Measurements from ENCODE around the gene ACTL6B. TPM values are rescaled to one million over a fixed set of nuclear protein-coding genes. Genes with fewer than 3 reads are reported as not detected.

ACTL6B gene
- total RNA-seq, 2 experiments from 2014 or later = not detected

DNA sequence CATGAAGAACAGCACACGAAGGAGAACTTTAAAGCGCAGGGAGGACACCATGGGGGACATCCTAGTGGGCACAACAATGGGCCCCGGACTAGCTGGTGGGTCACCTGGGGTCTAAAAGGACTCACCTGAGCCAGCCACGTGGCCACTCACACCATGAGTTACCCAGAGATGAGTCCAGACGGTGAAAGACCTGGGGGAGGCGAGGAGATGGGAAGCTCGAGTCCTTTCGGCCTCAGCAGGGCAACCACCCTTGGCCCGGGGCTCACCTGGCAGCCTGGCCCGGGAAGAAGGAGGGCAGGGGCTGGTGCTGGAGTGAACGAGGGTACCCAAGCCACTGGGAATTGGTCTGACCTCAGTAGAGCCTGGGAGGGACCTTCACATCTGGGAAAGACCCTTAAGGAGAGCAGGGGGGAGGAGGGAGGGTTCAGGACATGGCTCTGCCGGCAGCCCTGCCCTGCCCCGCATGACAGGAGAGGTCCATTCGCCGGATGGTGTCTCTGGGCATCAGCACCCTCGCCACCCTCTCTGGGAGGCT is 32.1 kb upstream of the ACTL6B start:
- no peak overlapping the region for H3K4me3 ChIP-seq (ENCODE audit: low read depth, low read length, poor library complexity, severe bottlenecking)
- peaks cover 42% of the 10 kb centered on the region for H3K79me2 ChIP-seq (ENCODE audit: insufficient read depth, low read depth, low read length)
- no peak overlapping the region for H2AFZ ChIP-seq (ENCODE audit: low read length)
- peaks cover 73% of the 10 kb centered on the region for H3K36me3 ChIP-seq (ENCODE audit: insufficient read depth, low read length)
- no TSS peak for BruUV-seq (replicated peaks)
- H3K9me3 ChIP-seq (ENCODE audit: low read length) = no peaks in the 10 kb centered on the region
- ChIA-PET POLR2A (interaction anchor here (1.0 to 1.1 kb wide), 2 partner anchors 54 to 519 kb away, joined by 3 to 4 read pairs; no protein-coding TSS in a partner anchor), CTCF (ENCODE audit: unreplicated experiment) (no interaction called here)
- no peak overlapping the region for H3K27ac ChIP-seq (ENCODE audit: low read depth, low read length, poor library complexity, severe bottlenecking)
- H3K4me1 ChIP-seq (ENCODE audit: insufficient read depth, low read length, poor library complexity, severe bottlenecking) = peaks cover 23% of the 10 kb centered on the region
- H3K9me2 ChIP-seq (ENCODE audit: insufficient read depth, low read length) = no peaks in the 10 kb centered on the region
- peaks cover 18% of the 10 kb centered on the region for H4K20me1 ChIP-seq (ENCODE audit: insufficient read depth, low read length)
- H3K4me2 ChIP-seq (ENCODE audit: low read length) = no peak overlapping the region
- intact Hi-C loops (cut with micrococcal nuclease; ENCODE audit: unreplicated experiment) = no loop called here
- no peak for DNase-seq (ENCODE audit: low spot score)
- TF ChIP-seq, protein P1, sequence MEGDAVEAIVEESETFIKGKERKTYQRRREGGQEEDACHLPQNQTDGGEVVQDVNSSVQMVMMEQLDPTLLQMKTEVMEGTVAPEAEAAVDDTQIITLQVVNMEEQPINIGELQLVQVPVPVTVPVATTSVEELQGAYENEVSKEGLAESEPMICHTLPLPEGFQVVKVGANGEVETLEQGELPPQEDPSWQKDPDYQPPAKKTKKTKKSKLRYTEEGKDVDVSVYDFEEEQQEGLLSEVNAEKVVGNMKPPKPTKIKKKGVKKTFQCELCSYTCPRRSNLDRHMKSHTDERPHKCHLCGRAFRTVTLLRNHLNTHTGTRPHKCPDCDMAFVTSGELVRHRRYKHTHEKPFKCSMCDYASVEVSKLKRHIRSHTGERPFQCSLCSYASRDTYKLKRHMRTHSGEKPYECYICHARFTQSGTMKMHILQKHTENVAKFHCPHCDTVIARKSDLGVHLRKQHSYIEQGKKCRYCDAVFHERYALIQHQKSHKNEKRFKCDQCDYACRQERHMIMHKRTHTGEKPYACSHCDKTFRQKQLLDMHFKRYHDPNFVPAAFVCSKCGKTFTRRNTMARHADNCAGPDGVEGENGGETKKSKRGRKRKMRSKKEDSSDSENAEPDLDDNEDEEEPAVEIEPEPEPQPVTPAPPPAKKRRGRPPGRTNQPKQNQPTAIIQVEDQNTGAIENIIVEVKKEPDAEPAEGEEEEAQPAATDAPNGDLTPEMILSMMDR (conservative IDR thresholded peaks at IDR 0.05; ENCODE audit: low read length) = no peak
- TF ChIP-seq EZH2phosphoT487 (IDR thresholded peaks at IDR 0.05; ENCODE audit: borderline replicate concordance, low read depth, low read length) = no peak

DNA sequence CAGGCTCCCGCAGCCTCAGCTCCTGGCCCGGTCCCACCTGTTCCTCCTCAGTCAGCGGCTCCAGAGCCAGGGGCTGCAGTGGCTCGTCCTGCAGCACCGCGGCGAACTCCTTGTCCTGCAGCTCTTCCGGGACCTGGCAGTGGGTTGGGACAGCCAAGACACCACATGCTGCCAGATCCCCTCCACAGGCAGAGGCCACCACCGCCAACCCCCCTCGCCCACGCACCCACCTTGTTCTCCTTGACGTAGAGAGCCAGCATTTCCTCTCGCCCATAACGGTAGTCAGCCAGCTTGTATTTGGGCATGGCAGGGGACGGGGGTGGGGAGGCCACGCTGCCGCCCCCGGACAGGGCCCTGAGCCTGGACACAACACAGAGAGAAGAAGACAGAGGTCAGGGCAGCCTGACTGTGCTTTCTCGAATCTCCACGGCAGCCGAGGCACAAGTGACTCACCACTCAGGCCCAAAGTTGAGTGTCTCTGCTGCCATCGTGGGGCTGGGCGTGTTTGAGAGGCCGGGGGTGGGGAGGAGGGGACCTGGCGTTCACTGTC is 31.6 kb upstream of the ACTL6B start:
- Histone ChIP-seq H3K36me3 (ENCODE audit: insufficient read depth, low read length) (peaks cover 79% of the 10 kb centered on the region), H2AFZ (ENCODE audit: low read length) (no peak overlapping the region), H3K79me2 (ENCODE audit: insufficient read depth, low read depth, low read length) (peaks cover 36% of the 10 kb centered on the region), H3K4me1 (ENCODE audit: insufficient read depth, low read length, poor library complexity, severe bottlenecking) (peaks cover 21% of the 10 kb centered on the region), H3K4me3 (ENCODE audit: low read depth, low read length, poor library complexity, severe bottlenecking) (no peak overlapping the region), H4K20me1 (ENCODE audit: insufficient read depth, low read length) (peaks cover 15% of the 10 kb centered on the region), H3K9me2 (ENCODE audit: insufficient read depth, low read length) (no peaks in the 10 kb centered on the region), H3K4me2 (ENCODE audit: low read length) (no peak overlapping the region), H3K27ac (ENCODE audit: low read depth, low read length, poor library complexity, severe bottlenecking) (no peak overlapping the region), H3K9me3 (ENCODE audit: low read length) (no peaks in the 10 kb centered on the region)
- no peak for TF ChIP-seq EZH2phosphoT487 (IDR thresholded peaks at IDR 0.05; ENCODE audit: borderline replicate concordance, low read depth, low read length)
- TF ChIP-seq, protein P1 (conservative IDR thresholded peaks at IDR 0.05; ENCODE audit: low read length) = no peak
- ChIA-PET POLR2A (no interaction called here), CTCF (ENCODE audit: unreplicated experiment) (no interaction called here)
- intact Hi-C loops (cut with micrococcal nuclease; ENCODE audit: unreplicated experiment) = no loop called here
- no peak for DNase-seq (ENCODE audit: low spot score)
- no TSS peak for BruUV-seq (replicated peaks)

DNA sequence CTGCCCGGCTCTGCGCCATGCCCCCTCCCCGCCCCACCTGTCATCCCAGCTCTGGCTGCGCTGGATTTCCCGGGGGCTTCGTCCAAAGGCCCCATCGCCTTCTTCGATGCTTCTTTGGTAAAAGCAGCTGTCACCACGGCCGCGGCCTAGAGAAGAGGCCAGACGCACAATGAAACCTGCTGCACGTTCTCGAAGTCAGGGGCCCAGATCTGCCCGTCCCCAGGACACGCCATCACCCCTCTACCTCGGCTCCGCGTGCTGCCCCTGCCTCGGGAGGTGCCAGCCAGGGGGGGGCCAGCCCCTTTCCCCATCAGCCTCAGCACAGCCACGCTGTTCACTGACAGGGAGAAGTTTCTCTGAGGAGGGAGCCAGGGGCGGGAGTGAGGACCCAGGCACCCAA is 31.0 kb upstream of the ACTL6B start:
- no peaks in the 10 kb centered on the region for H3K9me3 ChIP-seq (ENCODE audit: low read length)
- peaks cover 15% of the 10 kb centered on the region for H3K4me1 ChIP-seq (ENCODE audit: insufficient read depth, low read length, poor library complexity, severe bottlenecking)
- peaks cover 31% of the 10 kb centered on the region for H3K79me2 ChIP-seq (ENCODE audit: insufficient read depth, low read depth, low read length)
- ChIA-PET CTCF (ENCODE audit: unreplicated experiment) (interaction anchor here (0.5 kb wide), 1 partner anchor 10 kb away, joined by 4 read pairs; no protein-coding TSS in a partner anchor), POLR2A (no interaction called here)
- intact Hi-C loops (cut with micrococcal nuclease; ENCODE audit: unreplicated experiment) = no loop called here
- TF ChIP-seq, protein P1 (conservative IDR thresholded peaks at IDR 0.05; ENCODE audit: low read length) = no peak
- no peak for TF ChIP-seq EZH2phosphoT487 (IDR thresholded peaks at IDR 0.05; ENCODE audit: borderline replicate concordance, low read depth, low read length)
- peaks cover 9% of the 10 kb centered on the region for H4K20me1 ChIP-seq (ENCODE audit: insufficient read depth, low read length)
- H2AFZ ChIP-seq (ENCODE audit: low read length) = no peak overlapping the region
- no peak overlapping the region for H3K27ac ChIP-seq (ENCODE audit: low read depth, low read length, poor library complexity, severe bottlenecking)
- no peak for DNase-seq (ENCODE audit: low spot score)
- H3K4me2 ChIP-seq (ENCODE audit: low read length) = no peak overlapping the region
- H3K9me2 ChIP-seq (ENCODE audit: insufficient read depth, low read length) = no peaks in the 10 kb centered on the region
- peaks cover 84% of the 10 kb centered on the region for H3K36me3 ChIP-seq (ENCODE audit: insufficient read depth, low read length)
- no TSS peak for BruUV-seq (replicated peaks)
- no peak overlapping the region for H3K4me3 ChIP-seq (ENCODE audit: low read depth, low read length, poor library complexity, severe bottlenecking)
